CD4-positive, CD25-positive, alpha-beta regulatory T cell (primary cell): ENCODE measurements around the gene EXOC6. TPM values are rescaled to one million over a fixed set of nuclear protein-coding genes. Genes with fewer than 3 reads are reported as not detected.

Source experiments
- ATAC-seq, 2 donors: fragments of 150-1000 bp; cut with Tn5 transposase; one replicate each; pipeline ENCODE4 v1.10.0; 2021; ENCODE audit warnings: low read depth in 2 of 2, moderate number of reproducible peaks in 2 of 2, moderate library complexity in 1 of 2
- DNase-seq, 3 donors: peaks; one replicate each; pipeline versions ENCODE4 v3.0.0 to v3.0.0-alpha.2; 2012 to 2022; ENCODE audit warnings: mixed read lengths in 1 of 3
- H3K27ac ChIP-seq: one replicate; pipeline ENCODE4 v1.7.0; 2013; ENCODE audit warnings: mild to moderate bottlenecking, low read length; ENCODE audit not compliant: insufficient read depth, poor library complexity, severe bottlenecking
- H3K27me3 ChIP-seq: one replicate; pipeline ENCODE4 v1.7.0; 2013; ENCODE audit warnings: low read length; ENCODE audit not compliant: control insufficient read depth, insufficient read depth
- H3K36me3 ChIP-seq: one replicate; pipeline ENCODE4 v1.7.0; 2013; ENCODE audit warnings: mild to moderate bottlenecking, low read length, moderate library complexity; ENCODE audit not compliant: control insufficient read depth, insufficient read depth
- H3K4me1 ChIP-seq: 2 replicates; pipeline ENCODE4 v1.7.0; 2013; ENCODE audit warnings: mild to moderate bottlenecking, low read length; ENCODE audit not compliant: insufficient read depth, control insufficient read depth, poor library complexity, severe bottlenecking
- H3K4me3 ChIP-seq: one replicate; pipeline ENCODE4 v1.7.0; 2013; ENCODE audit warnings: low read depth, mild to moderate bottlenecking, low read length, moderate library complexity
- H3K9me3 ChIP-seq, 2 experiments: 1 replicate in 1 of 2; 2 replicates in 1 of 2; pipeline ENCODE4 v1.7.0; 2013; ENCODE audit warnings: low read length in 2 of 2, mild to moderate bottlenecking in 1 of 2, moderate library complexity in 1 of 2; ENCODE audit not compliant: control insufficient read depth in 2 of 2
- H3K27ac Mint-ChIP-seq, 3 donors: one replicate each; pipeline ENCODE4 v1.8.0; 2020 to 2022; ENCODE audit warnings: mild to moderate bottlenecking in 3 of 3, mixed read lengths in 3 of 3, moderate library complexity in 2 of 3
- H3K27me3 Mint-ChIP-seq: one replicate; pipeline ENCODE4 v1.8.0; 2022; ENCODE audit warnings: mild to moderate bottlenecking, mixed read lengths
- H3K36me3 Mint-ChIP-seq: one replicate; pipeline ENCODE4 v1.8.0; 2020; ENCODE audit warnings: mixed read lengths
- H3K4me1 Mint-ChIP-seq, 4 donors: one replicate each; pipeline ENCODE4 v1.8.0; 2020 to 2022; ENCODE audit warnings: mixed read lengths in 4 of 4, mild to moderate bottlenecking in 1 of 4
- H3K4me3 Mint-ChIP-seq, 4 donors: one replicate each; pipeline ENCODE4 v1.8.0; 2020 to 2022; ENCODE audit warnings: mild to moderate bottlenecking in 4 of 4, mixed read lengths in 4 of 4, moderate library complexity in 3 of 4
- H3K9me3 Mint-ChIP-seq, 7 donors: one replicate each; pipeline ENCODE4 v1.8.0; 2020 to 2022; ENCODE audit warnings: mixed read lengths in 7 of 7, mild to moderate bottlenecking in 3 of 7, moderate library complexity in 2 of 7
- polyA plus RNA-seq, 4 donors: library from polyadenylated mRNA; unstranded; fragments of 300-500 nt; fragmentation: Illumina TruSeq; gene quantifications; one replicate each; pipeline ENCODE4 v1.2.3, GENCODE V29; 2021
- total RNA-seq: library from RNA; stranded (reverse); gene quantifications from one replicate; pipeline ENCODE4 v1.2.3, GENCODE V29; 2022

The EXOC6 gene
- total and polyA plus RNA-seq, 5 donors from 2014 or later = 7.5 to 16.9 (median 10.0) TPM

- H3K9me3 ChIP-seq = no peaks in the 10 kb centered on the region
- H3K36me3 ChIP-seq = no peaks in the 10 kb centered on the region
- ATAC-seq = no peak
- no peak for DNase-seq
- Mint-ChIP-seq H3K4me1 (peaks cover 0 to 51% (median 18%) of the 10 kb centered on the region in 4 donors), H3K27me3 (peaks cover 77% of the 10 kb centered on the region), H3K27ac (no peak overlapping the region), H3K9me3 (peaks cover 0 to 4% (median 0%) of the 10 kb centered on the region in 7 donors), H3K4me3 (peak overlapping the region in 3 of 4 donors; percentile 6 to 59 (median 24)), H3K36me3 (no peaks in the 10 kb centered on the region)
- H3K27ac ChIP-seq = no peak overlapping the region
- H3K4me3 ChIP-seq = no peak overlapping the region
- peaks cover 11% of the 10 kb centered on the region for H3K27me3 ChIP-seq
- peaks cover 30% of the 10 kb centered on the region for H3K4me1 ChIP-seq
Measured at GRCh38 chr10:93070378-93071176, 222.3 kb downstream of the EXOC6 start.

GRCh38 chr10:93071177-93071472 is 222.8 kb downstream of the EXOC6 start:
- H3K4me1 Mint-ChIP-seq = peaks cover 0 to 51% (median 21%) of the 10 kb centered on the region in 4 donors
- H3K9me3 ChIP-seq = no peaks in the 10 kb centered on the region
- H3K4me3 Mint-ChIP-seq = peak overlapping the region in 3 of 4 donors; percentile 6 to 59 (median 24)
- H3K27ac Mint-ChIP-seq = no peak overlapping the region
- no peak overlapping the region for H3K27ac ChIP-seq
- no peaks in the 10 kb centered on the region for H3K36me3 Mint-ChIP-seq
- H3K36me3 ChIP-seq = no peaks in the 10 kb centered on the region
- peaks cover 30% of the 10 kb centered on the region for H3K4me1 ChIP-seq
- H3K4me3 ChIP-seq = no peak overlapping the region
- ATAC-seq (no peak), DNase-seq (no peak)
- H3K9me3 Mint-ChIP-seq = peaks cover 0 to 4% (median 0%) of the 10 kb centered on the region in 7 donors
- H3K27me3 ChIP-seq = peaks cover 14% of the 10 kb centered on the region
- peaks cover 80% of the 10 kb centered on the region for H3K27me3 Mint-ChIP-seq

GRCh38 chr10:93071674-93072224 is 223.4 kb downstream of the EXOC6 start:
- Mint-ChIP-seq H3K4me1 (peaks cover 0 to 50% (median 21%) of the 10 kb centered on the region in 4 donors), H3K9me3 (peaks cover 0 to 4% (median 0%) of the 10 kb centered on the region in 7 donors), H3K36me3 (no peaks in the 10 kb centered on the region), H3K4me3 (peak overlapping the region in 3 of 4 donors; percentile 50 to 81 (median 68)), H3K27ac (no peak overlapping the region), H3K27me3 (peaks cover 81% of the 10 kb centered on the region)
- H3K36me3 ChIP-seq = no peaks in the 10 kb centered on the region
- H3K27ac ChIP-seq = no peak overlapping the region
- no peak overlapping the region for H3K4me3 ChIP-seq
- peaks cover 16% of the 10 kb centered on the region for H3K27me3 ChIP-seq
- ATAC-seq = no peak
- no peak for DNase-seq
- H3K4me1 ChIP-seq = peaks cover 30% of the 10 kb centered on the region
- no peaks in the 10 kb centered on the region for H3K9me3 ChIP-seq

GRCh38 chr10:93072225-93072712 is 223.9 kb downstream of the EXOC6 start:
- H3K27ac ChIP-seq = no peak overlapping the region
- Mint-ChIP-seq H3K27ac (no peak overlapping the region), H3K36me3 (no peaks in the 10 kb centered on the region), H3K4me3 (peak overlapping the region in 2 of 4 donors; percentile 55 to 81), H3K4me1 (peaks cover 0 to 46% (median 21%) of the 10 kb centered on the region in 4 donors), H3K9me3 (peaks cover 0 to 2% (median 0%) of the 10 kb centered on the region in 7 donors), H3K27me3 (peaks cover 80% of the 10 kb centered on the region)
- H3K36me3 ChIP-seq = no peaks in the 10 kb centered on the region
- peaks cover 13% of the 10 kb centered on the region for H3K27me3 ChIP-seq
- no peak overlapping the region for H3K4me3 ChIP-seq
- DNase-seq (no peak), ATAC-seq (no peak)
- peaks cover 30% of the 10 kb centered on the region for H3K4me1 ChIP-seq
- no peaks in the 10 kb centered on the region for H3K9me3 ChIP-seq

GRCh38 chr10:93072713-93073538 is 224.6 kb downstream of the EXOC6 start:
- peak overlapping the region in 1 of 4 donors; percentile 55 for H3K4me3 Mint-ChIP-seq
- peaks cover 0 to 2% (median 0%) of the 10 kb centered on the region in 7 donors for H3K9me3 Mint-ChIP-seq
- Histone ChIP-seq H3K9me3 (no peaks in the 10 kb centered on the region), H3K27ac (no peak overlapping the region), H3K27me3 (peaks cover 15% of the 10 kb centered on the region), H3K4me1 (peaks cover 30% of the 10 kb centered on the region), H3K36me3 (no peaks in the 10 kb centered on the region), H3K4me3 (no peak overlapping the region)
- H3K27ac Mint-ChIP-seq = no peak overlapping the region
- peaks cover 79% of the 10 kb centered on the region for H3K27me3 Mint-ChIP-seq
- H3K4me1 Mint-ChIP-seq = peaks cover 0 to 42% (median 21%) of the 10 kb centered on the region in 4 donors
- ATAC-seq = no peak
- H3K36me3 Mint-ChIP-seq = no peaks in the 10 kb centered on the region
- no peak for DNase-seq

- H3K27me3 ChIP-seq = peaks cover 19% of the 10 kb centered on the region
- ATAC-seq = no peak
- no peak for DNase-seq
- H3K9me3 Mint-ChIP-seq = peaks cover 0 to 2% (median 0%) of the 10 kb centered on the region in 7 donors
- H3K27me3 Mint-ChIP-seq = peaks cover 77% of the 10 kb centered on the region
- H3K4me1 Mint-ChIP-seq = peaks cover 0 to 39% (median 20%) of the 10 kb centered on the region in 4 donors
- no peak within 1 kb of the TSS for H3K4me3 ChIP-seq
- H3K4me1 ChIP-seq = peaks cover 30% of the 10 kb centered on the region
- H3K36me3 Mint-ChIP-seq = no peaks in the 10 kb centered on the region
- H3K9me3 ChIP-seq = no peaks in the 10 kb centered on the region
- no peaks in the 10 kb centered on the region for H3K36me3 ChIP-seq
- no peak within 1 kb of the TSS for H3K27ac Mint-ChIP-seq
- peak within 1 kb of the TSS in 2 of 4 donors; percentile 76 to 79 for H3K4me3 Mint-ChIP-seq
- no peak within 1 kb of the TSS for H3K27ac ChIP-seq
Measured at GRCh38 chr10:93073539-93074146, 225.3 kb downstream of the EXOC6 start, which contains the start of gene CYP26A1. CYP26A1 (plus strand) TSS chr10:93073893; CDS start chr10:93073935, 42 bp downstream.

GRCh38 chr10:93074147-93074596 is 225.9 kb downstream of the EXOC6 start:
- Histone ChIP-seq H3K36me3 (no peaks in the 10 kb centered on the region), H3K4me3 (no peak overlapping the region), H3K9me3 (no peaks in the 10 kb centered on the region), H3K4me1 (peaks cover 30% of the 10 kb centered on the region), H3K27me3 (peaks cover 19% of the 10 kb centered on the region), H3K27ac (no peak overlapping the region)
- Mint-ChIP-seq H3K4me1 (peaks cover 0 to 37% (median 19%) of the 10 kb centered on the region in 4 donors), H3K4me3 (peak overlapping the region in 2 of 4 donors; percentile 76 to 79), H3K9me3 (peaks cover 0 to 2% (median 0%) of the 10 kb centered on the region in 7 donors), H3K36me3 (no peaks in the 10 kb centered on the region), H3K27me3 (peaks cover 75% of the 10 kb centered on the region), H3K27ac (no peak overlapping the region)
- no peak for ATAC-seq
- DNase-seq = no peak
